ENCODE measurements around the gene TPSD1. TPM values are rescaled to one million over a fixed set of nuclear protein-coding genes. Genes with fewer than 3 reads are reported as not detected.

TPSD1 gene
- total RNA-seq, 4 donors from 2014 or later: 6.6 to 14.3 (median 12.8) TPM; not detected in 1

DNA sequence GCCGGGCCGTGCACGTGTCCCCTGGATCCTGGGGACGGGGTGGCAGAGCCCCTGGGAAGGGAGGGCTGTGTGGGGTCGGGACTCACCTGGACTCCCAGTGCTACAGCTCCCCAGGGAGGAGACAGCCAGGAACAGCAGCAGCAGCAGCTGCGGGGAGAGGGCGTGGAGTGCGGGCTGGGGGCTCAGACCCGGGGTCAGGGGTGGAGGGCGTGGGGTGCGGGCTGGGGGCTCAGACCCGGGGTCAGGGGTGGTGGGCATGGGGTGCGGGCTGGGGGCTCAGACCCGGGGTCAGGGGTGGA, 20.7 kb downstream of the TPSD1 start:
- TF ChIP-seq, protein P1, sequence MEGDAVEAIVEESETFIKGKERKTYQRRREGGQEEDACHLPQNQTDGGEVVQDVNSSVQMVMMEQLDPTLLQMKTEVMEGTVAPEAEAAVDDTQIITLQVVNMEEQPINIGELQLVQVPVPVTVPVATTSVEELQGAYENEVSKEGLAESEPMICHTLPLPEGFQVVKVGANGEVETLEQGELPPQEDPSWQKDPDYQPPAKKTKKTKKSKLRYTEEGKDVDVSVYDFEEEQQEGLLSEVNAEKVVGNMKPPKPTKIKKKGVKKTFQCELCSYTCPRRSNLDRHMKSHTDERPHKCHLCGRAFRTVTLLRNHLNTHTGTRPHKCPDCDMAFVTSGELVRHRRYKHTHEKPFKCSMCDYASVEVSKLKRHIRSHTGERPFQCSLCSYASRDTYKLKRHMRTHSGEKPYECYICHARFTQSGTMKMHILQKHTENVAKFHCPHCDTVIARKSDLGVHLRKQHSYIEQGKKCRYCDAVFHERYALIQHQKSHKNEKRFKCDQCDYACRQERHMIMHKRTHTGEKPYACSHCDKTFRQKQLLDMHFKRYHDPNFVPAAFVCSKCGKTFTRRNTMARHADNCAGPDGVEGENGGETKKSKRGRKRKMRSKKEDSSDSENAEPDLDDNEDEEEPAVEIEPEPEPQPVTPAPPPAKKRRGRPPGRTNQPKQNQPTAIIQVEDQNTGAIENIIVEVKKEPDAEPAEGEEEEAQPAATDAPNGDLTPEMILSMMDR (IDR thresholded peaks at IDR 0.05; ENCODE audit: low read depth): no peak

DNA sequence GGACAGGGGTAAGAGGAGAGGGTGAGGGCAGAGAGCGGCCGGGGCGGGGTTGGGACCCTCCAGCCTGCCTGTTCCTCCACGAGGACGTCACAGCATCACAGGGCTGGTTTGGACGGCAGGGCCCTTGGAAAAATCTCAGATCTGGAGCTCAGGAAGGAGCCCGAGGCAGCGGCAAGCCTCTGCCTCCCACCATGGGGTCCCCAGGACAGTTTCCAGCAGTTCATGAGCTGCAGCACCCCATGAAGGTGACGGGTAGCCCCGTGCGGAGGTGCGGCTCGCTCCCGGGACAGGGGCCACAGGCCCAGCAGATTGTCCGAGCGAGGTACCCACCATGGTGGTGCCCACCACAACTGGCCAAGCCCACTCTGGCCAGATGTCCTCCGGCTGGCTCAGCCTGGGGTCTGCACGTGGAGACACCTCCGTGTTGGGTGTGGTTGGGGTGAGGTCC, 21.3 kb downstream of the TPSD1 start:
- TF ChIP-seq, protein P1 (IDR thresholded peaks at IDR 0.05; ENCODE audit: low read depth): no peak

DNA sequence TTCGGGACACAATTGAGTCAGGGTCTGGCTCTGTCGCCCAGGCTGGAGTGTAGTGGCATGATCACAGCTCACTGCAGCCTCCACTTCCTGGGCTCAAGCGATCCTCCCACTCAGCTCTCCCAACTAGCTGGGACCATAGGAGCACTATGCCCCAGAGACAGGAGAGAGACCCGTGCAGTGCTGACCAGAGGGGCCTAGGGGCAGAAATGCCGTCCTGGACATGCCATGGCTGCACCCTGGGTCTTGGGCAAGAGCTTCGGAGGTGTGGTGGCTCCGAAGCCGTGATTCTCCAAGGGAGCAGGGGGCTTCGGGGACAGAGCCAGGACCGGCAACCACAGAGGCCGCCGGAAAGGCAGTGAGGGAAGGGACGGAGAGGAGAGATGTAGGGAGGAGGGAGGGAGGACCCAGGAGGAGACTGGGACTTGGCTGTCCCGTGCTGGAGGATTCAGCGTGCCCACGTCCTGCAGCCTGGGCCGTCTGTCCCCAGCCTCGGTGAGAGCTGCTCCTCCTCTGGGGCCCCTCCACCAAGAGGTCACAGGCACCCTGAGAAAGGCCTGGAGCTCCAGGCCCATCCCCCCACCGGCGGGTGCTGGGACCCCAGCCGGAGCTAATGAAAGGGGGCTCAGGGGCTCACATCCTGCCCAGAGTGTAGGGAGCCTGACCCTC, 21.9 kb downstream of the TPSD1 start:
- TF ChIP-seq, protein P1 (IDR thresholded peaks at IDR 0.05; ENCODE audit: low read depth): no peak

DNA sequence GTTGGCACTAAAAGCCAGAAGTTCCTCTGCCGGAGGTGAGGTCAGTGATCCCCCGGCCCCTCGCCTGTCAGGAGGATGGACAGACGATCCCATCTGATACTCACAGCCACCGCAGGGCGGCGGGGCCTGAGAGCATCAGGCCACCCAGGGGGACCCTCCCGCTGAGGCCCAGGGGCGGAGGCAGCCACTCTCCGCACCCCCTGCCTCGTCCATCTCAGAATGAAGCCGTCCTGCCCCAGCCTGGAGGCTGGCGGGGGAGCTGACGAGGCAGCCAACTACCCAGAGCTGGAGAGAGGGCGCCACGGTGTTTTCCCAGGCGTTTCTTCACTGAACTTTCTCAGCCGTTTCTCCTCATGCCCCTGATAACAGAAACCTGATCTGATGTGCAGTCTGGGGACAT, 22.6 kb downstream of the TPSD1 start:
- TF ChIP-seq, protein P1 (IDR thresholded peaks at IDR 0.05; ENCODE audit: low read depth): no peak

DNA sequence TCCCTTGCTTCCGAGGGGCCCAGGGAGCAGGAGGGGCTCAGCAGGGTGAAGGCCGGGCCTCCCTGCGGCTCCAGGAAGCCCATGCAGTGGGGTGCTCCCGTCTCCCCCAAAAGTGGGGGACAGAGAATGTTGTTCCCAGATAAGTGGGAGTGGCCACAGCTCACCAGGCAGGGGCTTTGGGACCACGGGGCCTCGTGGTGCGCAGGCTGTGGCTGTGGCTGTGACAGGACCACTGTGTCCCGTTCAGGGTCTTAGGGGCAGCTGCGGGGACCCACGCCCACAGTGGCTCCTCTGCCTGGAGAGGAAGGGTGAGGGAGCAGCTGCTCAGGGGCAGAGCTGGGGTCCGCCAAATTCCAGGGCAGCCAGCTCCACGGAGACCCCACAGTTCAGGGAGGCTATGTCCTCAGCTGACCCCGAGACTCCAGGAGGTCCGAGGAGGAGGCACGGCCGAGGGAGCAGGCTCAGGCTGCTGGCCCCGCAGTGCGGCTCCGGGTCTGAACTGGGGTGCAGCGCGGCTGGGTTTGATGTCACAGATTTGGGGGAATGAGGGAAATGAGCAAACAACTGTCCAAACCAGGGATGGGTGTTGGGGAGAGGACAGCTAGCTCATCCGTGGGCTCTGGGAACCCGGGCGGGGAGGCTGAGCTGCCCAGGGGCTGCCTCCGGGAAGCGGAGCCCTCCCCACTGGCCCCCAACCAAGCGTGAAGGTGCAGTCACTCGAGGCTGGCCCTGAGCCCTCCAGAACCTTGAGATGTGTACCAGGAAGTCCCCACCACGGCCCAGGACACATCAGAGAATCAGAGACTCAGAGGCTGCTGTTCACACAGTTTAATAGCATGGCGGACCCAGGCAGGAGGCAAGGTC, 23.4 kb downstream of the TPSD1 start:
- TF ChIP-seq, protein P1 (IDR thresholded peaks at IDR 0.05; ENCODE audit: low read depth): no peak

DNA sequence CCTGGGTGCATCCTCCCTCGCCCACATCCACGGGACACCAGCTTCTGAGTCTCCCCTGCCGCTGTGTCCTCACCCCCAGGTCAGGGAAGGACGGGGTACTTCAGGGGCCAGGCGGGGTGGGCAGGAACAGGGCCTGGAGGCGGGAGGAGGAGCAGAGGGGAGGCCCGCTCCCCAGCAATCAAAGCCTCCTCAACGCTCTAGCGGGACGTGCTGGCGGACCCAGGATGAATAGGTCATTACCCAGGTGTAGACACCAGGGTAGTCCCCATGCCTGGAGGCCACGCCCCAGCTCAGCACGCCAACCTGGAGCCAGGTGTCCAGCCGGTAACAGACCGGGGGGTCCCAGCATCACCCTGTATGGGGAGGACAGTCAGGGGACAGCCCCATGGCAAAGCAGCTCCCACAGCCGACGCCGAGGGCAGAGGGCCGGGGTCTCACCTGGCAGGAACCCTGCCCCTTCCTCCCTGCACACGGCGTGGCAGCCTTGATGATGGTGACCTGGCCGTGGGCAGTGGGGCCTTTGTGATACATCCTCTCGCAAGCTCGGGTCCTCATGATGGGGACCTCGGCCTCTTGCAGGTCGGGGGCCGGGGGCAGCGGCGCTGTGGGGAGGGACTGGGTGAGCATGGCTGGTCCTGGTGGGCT, 24.2 kb downstream of the TPSD1 start:
- TF ChIP-seq, protein P1 (IDR thresholded peaks at IDR 0.05; ENCODE audit: low read depth): no peak

DNA sequence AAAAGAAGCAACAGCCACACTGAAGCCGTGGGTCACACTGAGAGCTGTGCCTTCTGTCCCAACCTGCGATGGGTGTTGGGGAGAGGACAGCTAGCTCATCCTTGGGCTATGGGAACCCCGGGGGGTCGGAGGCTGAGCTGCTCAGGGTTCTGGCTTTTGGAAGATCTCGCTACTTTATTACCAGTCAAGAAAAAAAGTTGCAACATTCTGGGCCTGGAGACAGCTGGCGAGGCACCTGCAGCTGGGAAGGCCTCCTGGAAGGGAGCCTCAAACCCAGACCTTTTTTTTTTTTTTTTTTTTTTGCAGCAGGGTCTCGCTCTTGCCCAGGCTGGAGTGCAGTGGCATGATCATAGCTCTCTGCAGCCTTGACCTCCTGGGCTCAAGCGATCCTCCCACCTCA, 24.9 kb downstream of the TPSD1 start:
- TF ChIP-seq, protein P1 (IDR thresholded peaks at IDR 0.05; ENCODE audit: low read depth): no peak

Data from subcutaneous adipose tissue (tissue), 4 donors.